IMR-90 (cell line): ENCODE measurements around the gene LHFPL6.

ENCODE experiments used
- FOS ChIP-seq: fragments of 150-350 bp; IDR thresholded peaks from 2 replicates; pipeline ENCODE4 v1.6.1; 2016; ENCODE audit warnings: low read depth, low read length
- TF ChIP-seq, protein P1 (sequence below): conservative IDR thresholded peaks from 2 replicates; pipeline ENCODE4 v1.5.1; 2012; ENCODE audit warnings: mild to moderate bottlenecking, low read depth, low read length, improper control_type of control experiment

DNA sequence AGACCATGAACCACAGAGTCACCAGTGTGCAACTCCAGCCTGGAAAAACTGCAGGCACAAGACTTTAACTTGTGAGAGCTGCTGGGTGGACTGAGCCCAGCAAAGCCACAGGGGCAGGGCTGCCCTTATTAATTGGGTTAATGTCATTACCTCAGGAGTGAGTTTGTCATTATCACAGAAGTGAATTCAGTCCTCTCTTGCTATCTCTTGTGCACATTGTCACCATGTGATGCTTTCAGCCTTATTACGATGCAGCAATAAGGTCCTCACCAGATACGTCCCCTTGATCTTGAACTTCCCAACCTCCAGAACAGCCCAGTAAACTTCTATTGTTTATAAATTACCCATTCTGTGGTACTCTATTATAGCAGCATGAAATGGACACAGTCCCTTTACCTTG is 158.1 kb downstream of the LHFPL6 start:
- TF ChIP-seq, protein P1, sequence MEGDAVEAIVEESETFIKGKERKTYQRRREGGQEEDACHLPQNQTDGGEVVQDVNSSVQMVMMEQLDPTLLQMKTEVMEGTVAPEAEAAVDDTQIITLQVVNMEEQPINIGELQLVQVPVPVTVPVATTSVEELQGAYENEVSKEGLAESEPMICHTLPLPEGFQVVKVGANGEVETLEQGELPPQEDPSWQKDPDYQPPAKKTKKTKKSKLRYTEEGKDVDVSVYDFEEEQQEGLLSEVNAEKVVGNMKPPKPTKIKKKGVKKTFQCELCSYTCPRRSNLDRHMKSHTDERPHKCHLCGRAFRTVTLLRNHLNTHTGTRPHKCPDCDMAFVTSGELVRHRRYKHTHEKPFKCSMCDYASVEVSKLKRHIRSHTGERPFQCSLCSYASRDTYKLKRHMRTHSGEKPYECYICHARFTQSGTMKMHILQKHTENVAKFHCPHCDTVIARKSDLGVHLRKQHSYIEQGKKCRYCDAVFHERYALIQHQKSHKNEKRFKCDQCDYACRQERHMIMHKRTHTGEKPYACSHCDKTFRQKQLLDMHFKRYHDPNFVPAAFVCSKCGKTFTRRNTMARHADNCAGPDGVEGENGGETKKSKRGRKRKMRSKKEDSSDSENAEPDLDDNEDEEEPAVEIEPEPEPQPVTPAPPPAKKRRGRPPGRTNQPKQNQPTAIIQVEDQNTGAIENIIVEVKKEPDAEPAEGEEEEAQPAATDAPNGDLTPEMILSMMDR = no peak
- no peak for TF ChIP-seq FOS
